ENCODE data around the gene ART4.

The ART4 gene, protein sequence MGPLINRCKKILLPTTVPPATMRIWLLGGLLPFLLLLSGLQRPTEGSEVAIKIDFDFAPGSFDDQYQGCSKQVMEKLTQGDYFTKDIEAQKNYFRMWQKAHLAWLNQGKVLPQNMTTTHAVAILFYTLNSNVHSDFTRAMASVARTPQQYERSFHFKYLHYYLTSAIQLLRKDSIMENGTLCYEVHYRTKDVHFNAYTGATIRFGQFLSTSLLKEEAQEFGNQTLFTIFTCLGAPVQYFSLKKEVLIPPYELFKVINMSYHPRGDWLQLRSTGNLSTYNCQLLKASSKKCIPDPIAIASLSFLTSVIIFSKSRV

DNA sequence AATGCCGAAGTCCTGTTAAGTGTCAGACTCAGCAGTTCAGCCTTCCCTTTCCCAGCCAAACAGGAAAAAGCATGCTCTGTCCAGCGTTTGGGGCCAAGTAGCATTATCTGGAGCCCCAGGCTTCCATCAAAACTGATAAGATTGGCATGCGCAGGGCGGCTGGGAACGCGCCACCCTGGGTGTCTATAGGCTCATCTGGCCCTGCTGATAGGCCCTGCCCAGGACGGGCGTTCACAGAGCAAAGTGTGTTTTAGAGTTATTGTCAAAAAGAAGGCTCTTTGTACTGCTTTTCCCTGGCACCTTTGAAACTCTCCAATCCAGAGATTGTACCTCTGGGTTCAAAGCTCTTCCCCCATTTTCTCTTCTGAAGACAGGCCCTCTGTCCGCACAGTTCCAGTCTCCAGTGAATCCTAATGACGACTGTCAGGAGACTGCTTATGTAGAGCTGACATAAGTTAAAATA lies at the start of gene ART4:
Gene ART4 (minus strand): TSS at position 102 of the 463 bp plus-strand sequence. CDS start 413 bp downstream, outside the sequence.
- no peak for DNase-seq

DNA sequence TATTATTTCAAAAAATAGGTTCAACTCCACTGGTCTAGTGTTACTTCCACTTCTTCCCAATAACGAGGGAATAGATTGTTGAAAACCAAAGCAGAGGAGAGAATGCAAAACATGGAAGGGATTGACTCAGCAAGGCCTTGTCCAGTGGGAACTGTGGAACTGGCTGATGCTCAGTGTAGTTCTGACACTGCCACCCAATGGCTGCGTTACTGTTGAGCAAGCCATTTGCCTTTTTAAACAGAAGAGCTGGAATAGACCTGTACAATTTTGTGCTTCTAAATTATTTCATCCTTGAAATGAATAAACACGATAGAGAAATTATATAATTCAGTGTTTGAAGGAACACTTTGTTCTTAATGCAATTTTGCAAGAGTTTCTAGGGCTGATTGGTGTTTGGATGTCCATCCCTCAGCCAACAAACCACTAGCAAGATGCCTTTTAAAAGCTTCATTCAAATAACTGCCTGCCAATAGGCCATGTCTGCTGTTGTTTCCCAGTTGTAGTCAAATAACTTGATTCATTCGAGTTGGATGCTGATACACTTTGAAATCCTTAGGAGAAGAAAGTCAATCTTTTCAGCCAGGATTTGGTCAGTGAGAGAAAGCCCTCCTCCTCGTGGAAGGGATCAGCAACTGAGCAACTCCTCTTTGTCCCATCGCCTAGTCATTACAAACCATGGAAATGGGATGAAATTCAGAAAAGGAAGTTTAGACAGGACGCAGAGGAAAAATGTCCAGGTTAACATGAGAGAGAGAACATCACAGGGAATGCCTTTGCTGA lies 49.6 kb upstream of the ART4 start:
- no peak for DNase-seq

DNA sequence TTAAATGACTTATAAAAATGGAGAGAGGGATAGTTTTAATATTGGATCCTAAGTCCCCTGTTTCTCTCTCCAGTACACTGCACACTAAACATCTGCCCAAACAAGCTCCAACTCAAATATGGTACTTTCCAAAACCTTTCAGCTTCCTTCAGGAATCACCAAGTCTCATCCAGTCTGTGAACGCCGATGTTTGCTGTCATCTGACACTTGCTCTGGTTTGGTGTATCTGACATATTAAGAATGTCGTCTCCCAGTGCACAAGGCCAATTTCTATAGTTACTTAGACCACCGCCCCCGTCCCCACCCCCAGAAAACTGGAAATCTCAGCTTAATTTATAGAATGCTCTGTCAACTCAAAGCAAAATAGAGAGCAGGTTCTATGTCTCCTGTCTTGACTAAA lies 47.4 kb upstream of the ART4 start:
- no peak for DNase-seq

DNA sequence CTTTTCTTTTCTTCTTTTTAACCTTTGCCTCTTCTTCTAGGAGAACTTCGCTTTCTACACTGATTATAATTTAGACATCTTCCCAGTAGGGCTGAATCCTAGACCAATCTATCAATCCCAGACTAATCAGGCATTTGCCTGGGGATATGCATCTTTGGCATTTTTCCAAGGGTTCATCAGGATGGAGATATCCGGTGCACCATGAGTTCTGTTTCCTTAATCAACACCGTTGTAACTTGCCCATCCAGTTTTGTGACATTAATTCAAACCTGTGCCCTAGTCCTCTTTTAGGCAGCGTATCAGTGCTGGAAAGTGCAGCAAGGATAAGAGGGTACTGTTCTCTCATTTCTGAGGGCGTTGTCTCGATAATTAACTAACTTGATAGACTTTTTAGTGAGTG lies 42.9 kb upstream of the ART4 start:
- no peak for DNase-seq

DNA sequence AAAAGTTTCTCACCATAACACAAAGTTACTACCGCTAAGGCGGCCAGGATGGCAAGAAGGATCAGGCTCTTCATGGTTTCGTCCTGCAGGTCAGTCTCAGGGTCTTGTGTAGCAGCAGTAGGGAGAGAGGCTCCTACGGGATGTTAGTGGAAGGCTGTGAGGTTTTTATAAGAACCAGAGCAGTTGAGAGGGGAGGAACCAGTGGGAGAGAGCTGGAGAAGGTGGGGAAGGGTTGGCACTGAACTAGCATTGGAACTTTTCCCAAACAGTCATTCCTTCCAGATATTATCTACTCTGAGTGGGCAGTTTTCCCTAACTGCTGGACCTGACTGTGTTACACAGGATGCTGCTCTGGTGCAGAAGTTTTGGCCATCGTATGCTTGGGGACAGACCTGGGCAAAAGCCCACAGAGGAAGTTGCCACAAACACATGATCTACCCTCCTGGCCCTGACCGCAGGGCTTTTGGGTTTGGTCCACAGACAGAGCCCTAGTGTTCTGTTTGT lies 42.4 kb upstream of the ART4 start, which contains the start of gene MGP:
Gene MGP (minus strand): TSS at position 137 of the 504 bp plus-strand sequence. CDS start 63 bp downstream, at position 74.
- no peak for DNase-seq

DNA sequence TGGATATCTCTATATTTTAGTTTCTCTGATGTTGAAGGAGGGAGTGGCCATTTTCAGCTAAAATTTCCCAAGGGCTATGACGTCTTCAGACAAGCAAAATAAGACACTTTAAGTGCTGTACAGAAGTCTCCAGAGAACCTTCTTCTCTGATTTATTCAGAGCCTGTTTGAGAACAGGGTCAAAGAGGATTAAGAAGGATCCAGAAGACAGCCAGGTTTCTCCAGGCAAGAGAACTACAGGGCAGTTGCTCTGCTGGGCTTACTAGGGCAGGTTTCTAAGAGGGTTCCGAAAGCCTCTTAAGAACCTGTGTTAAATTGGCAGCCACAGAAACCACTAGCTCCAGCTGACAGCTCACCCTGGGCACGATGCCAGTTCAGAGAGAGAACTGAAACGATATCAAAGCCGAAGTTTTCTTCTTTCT lies 41.1 kb upstream of the ART4 start:
- DNase-seq = no peak

DNA sequence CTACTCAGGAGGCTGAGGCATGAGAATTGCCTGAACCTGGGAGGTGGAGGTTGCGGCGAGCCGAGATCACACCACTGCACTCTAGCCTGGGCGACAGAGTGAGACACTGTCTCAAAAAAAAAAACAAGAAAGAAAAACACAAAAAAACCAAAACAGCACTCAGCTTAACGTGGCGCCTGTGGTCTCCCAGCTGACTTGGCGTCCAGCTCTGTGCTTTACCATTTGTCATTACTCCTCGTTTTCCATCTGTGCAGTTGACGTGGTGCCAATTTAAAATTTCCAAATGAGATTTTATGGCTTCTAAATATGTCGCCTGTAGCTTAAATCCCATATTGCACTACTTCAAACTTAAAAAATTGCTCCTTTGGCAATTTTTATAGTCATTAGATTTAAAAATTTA lies 40.4 kb upstream of the ART4 start:
- DNase-seq = no peak

DNA sequence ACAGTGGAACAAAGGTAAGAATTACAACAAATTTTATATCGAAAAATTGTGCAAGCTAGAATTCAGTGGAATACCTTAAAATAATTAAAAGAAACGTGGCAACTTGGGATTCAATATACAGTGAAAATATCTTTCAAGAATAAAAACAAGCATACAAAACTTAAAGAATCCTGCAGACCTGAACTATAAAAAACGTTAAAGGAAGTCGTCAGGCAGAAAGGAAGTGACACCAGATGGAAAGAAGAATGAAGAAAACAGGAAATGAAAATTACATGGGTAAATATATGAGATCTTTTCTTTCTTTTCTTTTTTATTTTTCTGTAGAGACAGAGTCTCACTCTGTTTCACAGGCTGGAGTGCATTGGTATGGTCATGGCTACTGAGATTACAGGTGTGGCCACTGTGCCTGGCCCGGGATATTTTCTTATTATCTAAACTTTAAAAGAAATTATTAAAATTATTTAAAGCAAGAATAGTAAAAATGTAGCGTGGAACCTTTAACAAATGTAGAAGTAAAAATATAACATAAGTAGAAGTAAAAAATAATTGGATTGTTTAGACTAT lies 37.6 kb upstream of the ART4 start:
- DNase-seq = no peak

DNA sequence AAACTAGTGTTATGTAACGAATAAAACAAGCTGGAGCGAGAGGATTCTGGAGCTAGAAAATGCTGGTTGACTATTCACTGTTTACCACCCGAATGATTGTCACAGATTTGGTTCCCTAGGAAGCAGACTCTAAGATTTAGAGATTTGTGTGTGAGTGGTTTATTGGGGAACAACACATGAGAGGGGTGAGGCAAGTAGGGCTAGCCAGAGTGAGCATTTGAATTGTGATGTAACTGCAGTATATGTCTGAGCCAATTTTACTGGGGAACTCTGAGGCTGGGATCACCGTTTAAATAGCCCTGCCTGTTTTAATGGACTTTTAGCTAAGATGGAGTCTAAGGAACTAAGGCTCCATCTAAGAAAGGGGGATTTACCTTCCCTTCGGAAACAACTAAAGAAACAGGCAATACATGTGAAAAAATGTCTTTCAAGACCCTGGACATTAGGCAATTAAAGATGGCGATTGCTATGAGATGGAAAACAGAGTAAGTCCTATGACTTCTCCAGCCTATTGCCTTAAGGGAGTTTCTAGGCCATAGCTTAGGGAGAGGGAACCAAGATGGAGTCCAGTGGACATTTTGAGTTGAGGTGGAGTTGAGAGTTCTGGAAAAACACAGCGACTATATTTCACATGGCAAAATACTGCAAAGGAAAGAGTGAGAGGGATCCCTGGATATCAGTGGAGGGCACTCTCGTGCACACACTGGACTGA lies 36.1 kb upstream of the ART4 start:
- no peak for DNase-seq

DNA sequence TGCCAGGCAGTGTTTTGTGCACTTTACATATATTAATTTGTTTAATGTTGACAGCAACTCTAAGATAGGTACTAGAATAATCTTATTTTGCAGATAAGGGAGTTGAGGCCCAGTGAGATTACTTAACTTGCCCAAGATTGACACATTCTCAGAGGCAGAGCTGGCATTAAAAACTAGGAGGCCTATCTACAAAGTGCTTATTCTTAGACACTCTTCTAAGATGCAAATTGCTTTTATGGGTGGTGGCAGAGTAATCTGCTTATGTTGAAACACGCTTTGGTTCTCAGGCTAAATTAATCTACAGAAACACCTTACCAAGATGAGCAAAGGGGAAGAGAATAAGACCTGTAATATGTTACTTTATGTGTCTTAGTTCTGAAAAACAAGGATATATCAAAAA lies 35.2 kb upstream of the ART4 start:
- DNase-seq = no peak

DNA sequence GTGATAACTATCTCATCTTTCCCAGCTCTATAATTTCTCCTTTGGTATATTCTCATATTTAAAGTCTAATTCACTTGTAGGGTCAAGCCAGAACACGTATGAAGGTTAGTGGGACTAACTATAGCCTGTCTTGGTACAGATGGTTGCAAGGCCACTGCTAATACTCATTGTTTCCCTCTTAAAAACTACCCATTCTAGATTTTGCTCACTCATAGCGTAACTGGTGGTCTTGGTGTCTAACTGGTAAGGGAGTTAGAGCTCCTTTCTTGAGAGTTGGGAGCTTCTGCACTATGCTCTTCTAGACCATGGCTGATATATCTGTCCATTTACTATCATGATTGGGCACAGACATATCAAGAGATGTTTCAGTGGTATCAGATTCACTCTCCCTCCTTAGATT lies 33.5 kb upstream of the ART4 start:
- no peak for DNase-seq

DNA sequence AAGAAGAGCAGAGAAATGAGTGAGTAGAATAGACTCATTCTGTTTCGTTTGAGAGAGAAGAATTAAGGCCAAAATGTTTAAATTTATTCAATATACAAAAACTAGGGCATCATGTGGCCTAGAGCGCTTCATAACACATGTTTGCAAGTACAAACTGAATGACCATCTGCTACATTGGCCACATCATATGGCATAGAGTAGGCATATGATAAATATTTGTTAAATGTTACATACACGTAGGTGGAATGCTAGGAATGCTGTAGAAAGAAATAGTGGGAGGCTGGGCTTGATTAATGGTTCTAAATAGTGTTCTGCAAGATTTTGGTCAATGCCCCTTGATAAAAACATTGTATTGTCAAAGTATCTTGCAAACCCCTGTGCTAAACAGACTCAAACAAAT lies 31.6 kb upstream of the ART4 start:
- no peak for DNase-seq

DNA sequence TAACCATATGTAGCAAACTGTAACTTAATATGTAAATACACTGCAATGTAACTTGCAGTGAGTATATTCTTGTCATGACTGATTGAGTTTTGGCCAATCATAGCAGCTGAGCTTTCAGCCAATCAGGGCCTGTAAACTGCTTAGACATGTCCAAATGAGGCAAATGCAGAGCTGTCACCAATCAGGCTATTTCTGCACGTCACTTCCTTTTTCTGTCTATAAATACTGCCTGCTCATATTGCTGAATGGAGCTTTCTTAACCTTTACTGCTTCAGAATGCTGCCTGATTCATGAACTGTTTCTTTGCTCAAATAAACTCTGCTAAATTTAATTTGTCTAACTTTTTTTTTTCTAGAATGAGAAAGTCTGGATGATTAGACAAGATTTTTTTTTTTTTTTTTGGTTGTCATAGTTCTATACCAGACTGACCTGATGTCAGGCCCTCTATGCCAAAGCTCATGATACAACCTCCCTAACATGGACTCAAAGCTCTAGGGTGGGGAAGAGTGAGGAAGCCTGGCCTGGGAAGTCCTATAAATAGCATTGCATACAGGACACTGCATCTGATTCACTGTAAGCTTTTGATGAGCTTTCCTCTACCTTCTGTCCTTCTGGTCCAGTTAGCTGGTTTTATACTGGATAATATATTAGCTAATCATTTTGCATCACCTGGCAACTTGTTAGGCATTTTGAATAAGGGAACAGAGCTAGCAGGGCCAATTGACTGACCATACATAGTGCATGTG lies 30.3 kb upstream of the ART4 start:
- no peak for DNase-seq

DNA sequence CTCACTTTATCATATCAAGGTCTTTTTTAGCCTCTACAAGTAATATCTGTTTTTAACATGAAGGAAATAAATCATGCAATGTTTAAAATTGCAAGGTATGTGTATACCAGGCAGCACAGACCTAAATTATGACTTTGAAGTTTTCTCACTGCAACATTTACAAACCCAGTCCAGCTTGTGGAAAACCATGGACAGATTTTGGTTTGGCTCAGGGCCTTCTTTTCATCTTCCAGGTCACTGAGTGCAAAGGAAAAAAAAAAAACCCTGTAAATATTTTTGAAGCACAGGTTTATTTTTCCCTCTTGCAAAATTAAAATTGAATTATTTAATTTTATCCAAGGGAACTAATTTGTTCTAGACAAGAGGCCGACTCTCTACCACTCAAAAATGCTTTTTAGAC lies 28.6 kb upstream of the ART4 start:
- DNase-seq = no peak

DNA sequence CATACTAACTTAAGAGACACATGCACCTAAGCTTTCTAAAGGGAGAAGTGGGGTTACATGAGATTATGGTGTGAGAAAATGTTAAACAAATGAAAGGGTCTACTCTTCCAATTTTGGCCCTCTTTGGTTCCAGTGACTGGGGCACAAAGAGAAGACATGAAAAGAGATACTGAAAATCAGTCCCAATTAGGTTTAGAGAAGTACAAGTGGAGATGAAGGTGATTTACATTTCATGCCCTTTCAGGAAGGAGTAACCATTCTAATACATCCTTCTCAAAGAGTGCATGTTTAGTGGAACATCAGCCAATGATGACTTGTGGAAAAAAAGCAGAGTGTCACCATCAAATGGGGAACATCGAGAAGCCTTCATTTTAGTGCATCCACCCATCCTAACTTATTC lies 27.9 kb upstream of the ART4 start:
- no peak for DNase-seq

DNA sequence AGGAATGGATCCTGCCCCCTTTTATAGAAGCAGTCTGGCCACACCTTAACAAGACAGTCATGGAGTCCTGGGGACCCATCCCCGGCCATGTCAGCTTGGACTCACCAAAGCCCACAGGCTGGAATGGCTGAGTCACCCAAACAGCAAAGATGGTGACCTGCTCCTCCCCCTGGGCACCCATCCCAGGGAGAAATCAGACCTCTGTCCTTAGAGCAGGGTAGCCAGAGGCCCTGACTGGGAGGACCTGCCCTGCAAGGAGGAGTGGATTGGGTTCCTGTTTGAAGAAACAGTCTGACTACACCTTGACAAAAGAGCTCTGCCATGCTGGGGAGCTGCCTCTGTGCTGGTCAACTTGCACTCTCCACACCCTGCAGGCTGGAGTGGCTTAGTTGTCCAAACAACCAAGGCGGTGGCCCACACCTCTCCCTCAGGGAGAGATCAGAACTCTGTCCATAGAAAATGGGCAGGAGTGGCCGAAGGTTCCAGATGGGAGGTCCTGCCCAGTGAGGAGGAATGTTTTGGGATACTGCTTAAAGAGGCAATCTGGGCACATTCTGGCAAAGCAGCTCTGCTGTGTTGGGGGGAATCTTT lies 25.7 kb upstream of the ART4 start:
- DNase-seq = no peak

DNA sequence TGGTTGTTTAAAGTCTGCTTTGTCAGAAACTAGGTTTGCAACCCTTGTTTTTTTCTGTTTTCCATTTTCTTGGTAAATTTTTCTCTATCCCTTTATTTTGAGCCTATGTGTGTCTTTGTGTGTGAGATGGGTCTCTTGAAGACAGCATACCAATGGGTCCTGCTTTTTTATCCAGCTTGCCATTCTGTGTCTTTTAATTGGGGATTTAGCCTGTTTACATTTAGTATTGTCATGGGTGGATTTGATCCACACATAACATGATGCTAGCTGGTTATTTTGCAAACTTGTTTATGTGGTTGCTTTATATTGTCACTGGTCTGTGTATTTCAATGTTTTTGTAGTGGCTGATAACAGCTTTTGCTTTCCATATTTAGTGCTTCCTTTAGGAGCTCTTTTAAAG lies 17.2 kb upstream of the ART4 start:
- DNase-seq = no peak

DNA sequence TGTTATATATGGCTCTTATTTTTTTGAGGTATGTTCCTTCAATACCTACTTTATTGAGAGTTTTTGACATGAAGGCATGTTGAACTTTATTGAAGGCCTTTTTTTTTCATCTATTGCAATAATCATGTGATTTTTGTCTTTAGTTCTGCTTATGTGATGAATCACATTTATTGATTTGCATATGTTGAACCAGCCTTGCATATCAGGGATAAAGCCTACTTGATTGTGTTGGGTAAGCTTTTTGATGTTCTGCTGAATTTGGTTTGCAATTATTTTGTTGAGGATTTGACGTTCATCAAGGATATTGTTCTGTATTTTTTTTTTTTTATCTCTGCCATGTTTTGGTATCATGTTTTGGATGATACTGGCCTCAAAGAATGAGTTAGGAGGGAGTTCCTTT lies 15.2 kb upstream of the ART4 start:
- DNase-seq = no peak

DNA sequence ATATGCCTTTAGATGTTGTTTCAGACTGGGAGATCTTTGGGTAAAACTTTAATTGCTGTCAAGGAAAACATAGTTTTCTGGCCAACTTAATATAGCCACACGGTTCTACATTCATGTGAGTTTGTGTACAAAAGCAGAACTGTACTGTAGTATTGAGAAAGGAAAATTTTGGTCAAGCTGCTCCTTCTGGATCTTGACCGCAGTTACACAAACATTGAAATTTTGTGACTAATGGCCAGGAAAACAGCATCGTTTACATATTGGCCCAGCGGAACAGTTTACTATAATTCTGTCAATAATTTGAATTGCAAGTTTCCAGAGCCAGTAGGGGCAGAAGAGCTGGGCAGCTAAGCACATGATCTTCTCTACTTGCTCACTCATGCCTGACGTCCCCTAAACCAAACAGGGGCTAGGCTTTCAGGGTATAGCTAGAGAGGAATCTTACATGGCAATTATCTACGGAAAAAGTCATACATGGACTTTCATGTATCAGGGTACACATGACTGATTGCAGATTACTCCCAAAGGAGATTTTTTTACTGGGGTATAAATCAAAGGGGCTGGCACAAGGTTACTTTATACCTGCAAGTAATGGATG lies 11.4 kb upstream of the ART4 start:
- peak in 1 of 2 experiments; percentile 50 for DNase-seq

DNA sequence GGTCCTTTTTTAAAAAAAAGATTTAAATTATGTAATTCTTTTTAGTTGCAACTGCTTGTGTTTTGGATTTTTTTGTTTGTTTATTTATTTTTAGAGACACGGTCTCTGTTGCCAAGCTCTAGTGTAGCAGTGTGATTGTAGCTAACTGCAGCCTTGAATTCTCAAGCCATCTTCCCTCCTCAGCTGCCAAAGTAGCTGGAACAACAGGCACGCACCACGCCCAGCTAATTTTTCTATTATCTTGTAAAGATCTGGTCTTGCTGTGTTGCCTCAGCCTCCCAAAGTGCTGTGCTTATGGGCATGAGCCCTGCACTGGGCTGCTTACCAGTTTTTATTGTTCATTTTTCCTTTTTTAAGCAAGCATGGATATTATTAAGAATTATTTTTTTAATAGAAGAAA lies 10.6 kb upstream of the ART4 start:
- peak; percentile 18 to 28 for DNase-seq

DNA sequence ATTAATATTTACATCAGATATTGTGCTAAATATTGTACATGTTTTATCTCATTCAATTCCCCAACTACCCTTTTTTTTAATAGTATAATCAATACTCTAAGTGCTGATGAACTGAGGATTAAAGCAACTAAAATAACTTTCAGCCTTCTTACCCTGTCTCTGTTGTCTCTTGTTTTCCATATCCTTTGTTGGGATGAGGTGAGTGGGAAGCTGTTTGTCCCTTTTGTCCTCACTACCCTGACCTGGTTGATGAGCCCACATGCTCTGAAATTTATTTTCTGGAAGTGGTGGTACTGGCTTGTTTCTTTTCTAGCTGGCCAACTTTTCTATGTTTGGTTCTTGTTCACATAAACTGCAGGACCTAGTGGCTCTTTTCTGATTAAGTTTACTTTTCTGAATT lies 9.6 kb upstream of the ART4 start:
- no peak for DNase-seq
